ENCODE results near the gene MED26.
A peak's percentile ranks its signal among the peaks of the same experiment; 100 is the strongest.

- peak; percentile 25 for TF ChIP-seq CTCF (IDR thresholded peaks at IDR 0.05; ENCODE audit: poor library complexity)
- TF ChIP-seq EZH2 (IDR thresholded peaks at IDR 0.05; ENCODE audit: borderline replicate concordance), result no peak
Measured at GRCh38 chr19:16659832-16660708, 32.1 kb upstream of the MED26 start, which contains the start of gene SMIM7.

Data from hepatocyte (in vitro differentiated cells).